Measurements from ENCODE around the gene MBOAT1.

Gene MBOAT1

GRCh38 chr6:20115246-20115980, 96.9 kb downstream of the MBOAT1 start:
- H3K4me3 ChIP-seq (ENCODE audit: low read depth, low read length) = no peak overlapping the region
- DNase-seq (ENCODE audit: low read depth) = no peak

DNA sequence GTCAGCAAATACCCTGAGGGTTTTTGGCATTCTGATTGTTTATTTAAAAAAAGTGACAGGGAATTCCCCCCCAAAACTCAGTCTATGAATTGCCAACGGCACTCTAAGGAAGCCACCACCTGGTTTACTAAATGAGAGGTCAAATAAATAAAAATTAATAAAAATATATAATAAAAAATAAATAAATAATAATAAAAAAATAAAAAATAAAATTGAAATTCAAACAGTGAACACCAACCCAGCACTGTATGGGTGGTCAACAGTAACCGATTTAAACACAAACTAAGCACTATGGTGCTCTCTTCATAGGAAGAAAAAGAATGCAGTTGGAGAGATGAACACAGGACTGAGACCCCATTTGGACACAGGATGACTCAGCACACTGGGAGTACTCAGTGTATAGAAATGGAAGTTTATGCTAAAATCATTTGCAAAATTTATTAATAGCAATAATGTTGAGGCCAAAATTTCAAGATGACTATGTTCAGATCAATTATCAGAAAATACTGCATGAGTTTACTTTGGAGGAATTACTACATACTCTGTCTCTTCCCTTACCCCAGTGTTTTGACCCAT, 98.5 kb downstream of the MBOAT1 start:
- H3K4me3 ChIP-seq (ENCODE audit: low read depth, low read length) = no peak overlapping the region
- no peak for DNase-seq (ENCODE audit: low read depth)

DNA sequence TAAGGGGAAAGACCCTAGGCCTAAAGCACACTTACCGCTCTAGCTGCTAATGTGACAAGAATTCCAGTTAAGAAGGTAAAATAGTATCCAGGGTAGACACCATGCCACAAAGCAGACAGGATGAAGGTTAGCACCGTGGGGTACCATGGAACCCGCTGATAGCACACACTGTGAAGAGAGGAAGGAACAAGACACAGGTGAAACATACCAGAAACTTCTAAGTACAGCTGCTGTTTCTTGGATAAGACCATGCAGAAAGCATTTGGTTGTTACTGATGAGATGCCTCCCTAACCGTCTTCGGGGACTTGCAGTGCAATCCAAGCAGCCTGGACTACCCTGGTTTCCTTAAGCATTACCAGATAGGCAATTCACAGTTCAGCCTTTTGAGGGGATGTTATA, 99.4 kb downstream of the MBOAT1 start:
- H3K4me3 ChIP-seq (ENCODE audit: low read depth, low read length) = no peak overlapping the region
- DNase-seq (ENCODE audit: low read depth) = no peak

GRCh38 chr6:20112241-20112640, 100.0 kb downstream of the MBOAT1 start:
- no peak overlapping the region for H3K4me3 ChIP-seq (ENCODE audit: low read depth, low read length)
- no peak for DNase-seq (ENCODE audit: low read depth)

GRCh38 chr6:20110478-20110877, 101.8 kb downstream of the MBOAT1 start:
- no peak for DNase-seq (ENCODE audit: low read depth)
- no peak overlapping the region for H3K4me3 ChIP-seq (ENCODE audit: low read depth, low read length)

- DNase-seq (ENCODE audit: low read depth) = no peak
- H3K4me3 ChIP-seq (ENCODE audit: low read depth, low read length) = no peak overlapping the region
Observed at GRCh38 chr6:20109526-20109925, 102.7 kb downstream of the MBOAT1 start.

DNA sequence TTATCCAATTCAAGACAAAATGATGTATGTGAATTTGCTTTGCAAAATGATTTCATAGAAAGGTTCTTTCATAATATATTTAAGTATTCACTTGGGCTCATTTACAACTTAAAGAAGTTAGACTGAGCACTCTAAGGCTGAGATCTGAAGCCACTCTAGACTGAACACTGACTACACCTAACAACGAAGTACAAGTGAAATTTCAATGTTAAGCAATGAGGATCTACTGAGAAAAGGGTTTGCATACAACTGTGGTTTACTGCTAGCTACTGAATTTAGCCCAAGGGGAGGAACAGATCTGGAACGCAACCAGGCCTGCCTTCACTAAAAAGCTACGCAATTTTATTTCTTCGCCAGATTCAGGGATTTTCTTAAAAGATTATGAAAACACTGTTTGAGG, 106.4 kb downstream of the MBOAT1 start:
- no peak overlapping the region for H3K4me3 ChIP-seq (ENCODE audit: low read depth, low read length)
- DNase-seq (ENCODE audit: low read depth) = no peak

DNA sequence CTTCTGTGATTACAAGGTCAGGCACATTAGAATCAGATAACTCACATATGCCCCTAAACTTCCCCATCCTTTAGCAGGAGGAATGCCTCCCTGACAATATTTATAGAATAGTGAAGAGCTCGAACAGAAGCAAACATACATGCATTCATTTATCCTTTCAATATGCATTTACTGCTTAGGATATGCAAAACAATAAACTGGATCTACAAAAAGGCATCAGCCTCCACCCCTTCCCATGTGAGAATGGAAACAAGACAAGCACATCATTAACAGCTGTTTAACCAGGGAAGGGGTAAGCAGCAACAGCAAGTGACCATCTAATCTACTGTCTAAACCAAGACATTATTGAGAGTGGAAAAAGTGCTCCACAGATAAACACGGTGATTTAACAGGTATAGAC, 107.6 kb downstream of the MBOAT1 start:
- H3K4me3 ChIP-seq (ENCODE audit: low read depth, low read length) = no peak overlapping the region
- DNase-seq (ENCODE audit: low read depth) = no peak

DNA sequence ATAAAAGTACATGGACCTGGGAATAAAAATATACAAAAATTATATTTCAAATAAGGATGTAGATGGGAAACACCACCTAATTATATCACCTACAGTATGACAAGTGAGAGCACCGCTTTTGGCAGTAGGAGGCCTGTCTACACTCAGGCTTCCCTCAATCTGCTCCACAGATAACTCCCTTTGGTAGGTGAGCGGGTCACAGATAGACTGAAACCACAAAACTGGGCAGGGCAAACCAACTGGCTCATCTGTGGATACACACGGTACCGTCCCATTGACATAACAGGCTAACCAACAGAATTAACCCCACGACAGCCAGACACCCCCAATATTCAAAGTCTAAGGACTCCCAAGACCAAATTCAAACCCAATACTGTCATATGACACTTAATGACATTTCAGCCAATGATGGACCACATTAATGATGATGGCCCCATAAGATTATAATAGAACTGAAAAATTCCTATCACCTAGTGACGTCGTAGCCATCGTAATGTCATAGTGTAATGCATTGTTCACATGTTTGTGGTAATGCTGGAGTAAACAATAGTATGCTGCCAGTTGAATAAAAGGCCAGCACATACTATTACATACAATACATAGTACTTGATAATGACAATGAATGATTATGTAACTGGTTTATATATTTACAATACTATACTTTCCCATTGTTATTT, 109.7 kb downstream of the MBOAT1 start:
- no peak for DNase-seq (ENCODE audit: low read depth)
- no peak overlapping the region for H3K4me3 ChIP-seq (ENCODE audit: low read depth, low read length)

- DNase-seq (ENCODE audit: low read depth) = no peak
- H3K4me3 ChIP-seq (ENCODE audit: low read depth, low read length) = no peak overlapping the region
Observed at GRCh38 chr6:20099156-20099555, 113.1 kb downstream of the MBOAT1 start.

DNA sequence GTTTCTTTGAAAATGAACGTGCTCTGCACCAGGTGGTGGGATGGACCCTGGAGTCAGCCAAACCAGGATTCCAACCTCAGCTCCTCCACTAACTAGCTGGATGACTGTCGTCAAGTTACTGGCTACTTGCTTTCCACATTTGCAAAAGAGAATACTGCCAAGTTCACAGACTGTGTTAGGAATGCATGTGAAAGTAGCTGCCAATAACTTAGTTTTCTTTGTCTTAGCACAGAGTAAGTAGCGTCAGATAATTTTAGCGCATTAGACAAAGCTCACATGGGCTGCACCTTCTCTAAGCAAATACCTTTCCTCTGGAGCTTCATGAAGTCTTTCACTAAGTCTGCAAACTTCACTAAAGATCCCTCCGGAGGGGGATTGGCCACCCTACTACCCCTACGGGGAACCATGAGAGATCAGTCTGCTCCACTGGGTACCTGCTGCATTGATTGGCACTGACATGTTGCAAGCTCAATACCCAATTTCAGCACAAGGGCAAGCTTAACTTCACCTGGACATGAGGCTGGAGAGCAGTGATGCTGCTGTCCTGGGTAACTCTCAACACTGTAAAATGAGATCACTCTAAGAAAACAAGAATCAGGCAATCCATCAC, 113.9 kb downstream of the MBOAT1 start:
- no peak for DNase-seq (ENCODE audit: low read depth)
- no peak overlapping the region for H3K4me3 ChIP-seq (ENCODE audit: low read depth, low read length)

- H3K4me3 ChIP-seq (ENCODE audit: low read depth, low read length) = no peak overlapping the region
- no peak for DNase-seq (ENCODE audit: low read depth)
Observed at GRCh38 chr6:20096536-20096935, 115.7 kb downstream of the MBOAT1 start.

DNA sequence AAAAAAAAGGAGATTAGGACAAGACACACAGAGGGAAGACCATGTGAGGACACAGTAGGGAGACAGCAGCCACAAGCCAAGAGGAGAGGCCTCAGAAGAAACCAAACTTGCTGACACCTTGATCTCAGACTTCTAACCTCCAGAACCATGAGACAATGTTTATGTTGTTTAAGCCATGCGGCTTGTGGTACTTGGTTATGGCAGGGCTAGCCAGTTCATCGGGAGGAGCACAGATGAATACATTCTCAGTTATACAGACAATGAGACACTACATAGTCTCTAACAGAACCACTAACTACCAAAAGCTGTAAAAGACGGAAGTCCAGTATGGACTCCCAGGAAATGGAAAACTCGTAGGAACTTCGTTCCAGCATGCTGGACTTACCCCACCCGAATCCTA, 116.8 kb downstream of the MBOAT1 start:
- no peak for DNase-seq (ENCODE audit: low read depth)
- H3K4me3 ChIP-seq (ENCODE audit: low read depth, low read length) = no peak overlapping the region

- DNase-seq (ENCODE audit: low read depth) = peak; percentile 6
Observed at GRCh38 chr6:20092071-20092566, 120.2 kb downstream of the MBOAT1 start.

GRCh38 chr6:20086992-20087391, 125.3 kb downstream of the MBOAT1 start:
- H3K4me3 ChIP-seq (ENCODE audit: low read depth, low read length) = no peak overlapping the region
- no peak for DNase-seq (ENCODE audit: low read depth)

More at GRCh38 chr6:20092071-20092566, 120.2 kb downstream of the MBOAT1 start:
- H3K4me3 ChIP-seq (ENCODE audit: low read depth, low read length) = no peak overlapping the region

DNA sequence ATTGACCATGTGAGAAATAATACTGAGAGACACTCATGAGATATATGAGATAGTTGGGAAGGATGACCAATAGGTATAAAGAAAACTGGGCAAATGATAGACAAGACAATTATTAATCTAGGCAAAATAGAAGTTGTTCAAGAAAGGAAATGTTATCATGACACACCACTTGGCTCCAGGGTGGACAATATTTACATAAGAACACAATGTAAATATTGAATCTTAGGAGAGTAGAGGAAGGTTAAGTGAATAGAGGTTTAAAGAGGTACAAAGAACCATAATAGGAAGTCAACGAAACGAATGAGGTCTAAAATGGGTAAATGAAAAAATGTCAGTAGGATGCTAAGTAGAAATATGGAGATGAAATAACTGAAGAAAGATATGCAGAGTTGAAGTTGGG, 126.5 kb downstream of the MBOAT1 start:
- DNase-seq (ENCODE audit: low read depth) = no peak
- no peak overlapping the region for H3K4me3 ChIP-seq (ENCODE audit: low read depth, low read length)

GRCh38 chr6:20084411-20084810, 127.9 kb downstream of the MBOAT1 start:
- DNase-seq (ENCODE audit: low read depth) = no peak
- H3K4me3 ChIP-seq (ENCODE audit: low read depth, low read length) = no peak overlapping the region

DNA sequence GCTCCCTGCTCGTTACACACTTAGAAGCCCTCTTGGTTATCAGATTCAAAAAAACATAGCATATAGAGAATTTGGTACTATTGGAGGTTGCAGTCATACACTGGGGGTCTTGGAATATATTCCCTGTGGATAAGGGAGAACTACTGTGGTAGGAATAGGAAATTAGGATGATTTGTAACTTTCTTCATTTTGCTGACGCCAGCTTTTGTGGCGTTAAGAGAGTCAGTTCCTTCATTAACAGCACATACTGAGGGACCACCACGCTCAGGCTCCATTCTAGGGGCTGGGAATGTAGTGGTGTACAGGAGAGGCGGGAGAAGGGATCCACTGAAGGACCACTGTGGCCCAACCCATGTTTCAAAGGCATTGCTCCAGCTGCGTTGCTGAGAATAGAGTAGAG, 140.3 kb downstream of the MBOAT1 start:
- no peak for DNase-seq (ENCODE audit: low read depth)
- no peak overlapping the region for H3K4me3 ChIP-seq (ENCODE audit: low read depth, low read length)

DNA sequence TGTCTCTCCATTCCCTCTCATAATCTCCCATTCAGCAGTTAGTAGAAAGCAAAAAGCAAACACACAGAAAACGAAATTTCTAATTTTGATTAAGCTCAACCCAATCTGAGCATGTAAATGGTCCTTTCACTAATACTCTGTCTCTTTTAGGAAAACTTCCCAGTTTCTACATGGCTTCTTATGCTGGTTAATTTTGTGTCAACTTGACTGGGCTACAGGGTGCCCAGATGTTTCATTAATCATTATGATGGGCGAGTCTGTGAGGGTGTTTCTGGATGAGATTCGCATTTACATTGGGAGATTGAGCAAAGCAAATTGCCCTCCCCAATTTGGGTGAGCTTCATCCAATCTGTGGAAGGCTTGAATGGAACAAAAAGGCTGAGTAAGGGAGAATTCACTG, 142.2 kb downstream of the MBOAT1 start:
- no peak overlapping the region for H3K4me3 ChIP-seq (ENCODE audit: low read depth, low read length)
- DNase-seq (ENCODE audit: low read depth) = no peak

GRCh38 chr6:20069021-20069522, 143.2 kb downstream of the MBOAT1 start:
- no peak for DNase-seq (ENCODE audit: low read depth)
- H3K4me3 ChIP-seq (ENCODE audit: low read depth, low read length) = no peak overlapping the region

Data from skeletal muscle cell (primary cell).